Measurements from ENCODE around the gene SLC38A7. TPM values are rescaled to one million over a fixed set of nuclear protein-coding genes. Genes with fewer than 3 reads are reported as not detected.

The SLC38A7 gene
- total and polyA plus RNA-seq, 2 of the 13 experiments (the other 11 are each of a cell fraction or from before 2014, with no cell fraction given), result 13.2 to 14.1 TPM

DNA sequence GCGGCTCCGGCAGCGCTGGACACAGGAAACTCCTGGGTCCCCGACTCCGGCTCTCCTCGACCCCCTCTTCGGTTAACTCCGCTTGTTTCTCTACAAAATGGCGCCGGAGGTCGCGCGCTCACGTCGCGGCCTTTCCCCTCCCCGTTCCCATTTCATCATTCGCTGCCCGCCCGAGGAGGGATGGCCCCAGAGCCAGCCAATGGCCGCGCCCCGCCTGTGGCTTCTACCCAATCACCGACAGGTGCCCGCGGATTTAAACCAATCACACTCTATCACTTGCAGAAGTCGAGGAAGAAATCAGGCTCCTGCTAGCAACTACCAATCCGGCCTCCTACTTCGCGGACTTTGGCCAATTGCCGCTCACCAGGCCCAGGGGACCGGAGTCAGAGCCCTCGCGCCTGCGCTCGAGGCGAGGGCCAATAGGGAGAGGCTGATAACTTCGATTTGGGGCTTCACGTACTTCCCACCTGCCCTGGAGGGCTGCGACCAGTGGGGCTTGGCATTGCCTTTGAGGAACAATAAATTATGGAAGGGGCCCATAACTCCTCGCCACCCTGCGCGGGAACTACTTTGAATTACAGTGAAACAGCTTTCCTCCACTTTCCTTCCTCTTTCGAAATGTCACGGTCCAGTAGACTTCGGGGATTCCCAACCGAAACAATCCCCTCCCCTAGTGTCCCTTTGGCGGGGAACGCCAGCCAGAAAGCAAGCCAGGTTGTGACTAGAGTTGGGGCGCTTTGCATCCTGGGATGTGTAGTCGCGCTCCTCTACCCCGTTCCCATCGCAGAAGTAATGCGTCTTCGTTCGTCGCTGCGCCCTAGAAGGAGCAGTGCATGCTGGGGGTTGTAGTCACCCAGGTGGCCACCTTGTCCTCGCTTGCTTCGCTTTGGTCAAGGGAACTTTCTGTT is 54.6 kb downstream of the SLC38A7 start, which contains the start of gene CNOT1 (continued):
- TF ChIP-seq, protein P1, sequence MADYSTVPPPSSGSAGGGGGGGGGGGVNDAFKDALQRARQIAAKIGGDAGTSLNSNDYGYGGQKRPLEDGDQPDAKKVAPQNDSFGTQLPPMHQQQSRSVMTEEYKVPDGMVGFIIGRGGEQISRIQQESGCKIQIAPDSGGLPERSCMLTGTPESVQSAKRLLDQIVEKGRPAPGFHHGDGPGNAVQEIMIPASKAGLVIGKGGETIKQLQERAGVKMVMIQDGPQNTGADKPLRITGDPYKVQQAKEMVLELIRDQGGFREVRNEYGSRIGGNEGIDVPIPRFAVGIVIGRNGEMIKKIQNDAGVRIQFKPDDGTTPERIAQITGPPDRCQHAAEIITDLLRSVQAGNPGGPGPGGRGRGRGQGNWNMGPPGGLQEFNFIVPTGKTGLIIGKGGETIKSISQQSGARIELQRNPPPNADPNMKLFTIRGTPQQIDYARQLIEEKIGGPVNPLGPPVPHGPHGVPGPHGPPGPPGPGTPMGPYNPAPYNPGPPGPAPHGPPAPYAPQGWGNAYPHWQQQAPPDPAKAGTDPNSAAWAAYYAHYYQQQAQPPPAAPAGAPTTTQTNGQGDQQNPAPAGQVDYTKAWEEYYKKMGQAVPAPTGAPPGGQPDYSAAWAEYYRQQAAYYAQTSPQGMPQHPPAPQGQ (CRISPR knock-in tag; IDR thresholded peaks at IDR 0.05; ENCODE audit: borderline replicate concordance), result no peak
- TF ChIP-seq, protein P2, sequence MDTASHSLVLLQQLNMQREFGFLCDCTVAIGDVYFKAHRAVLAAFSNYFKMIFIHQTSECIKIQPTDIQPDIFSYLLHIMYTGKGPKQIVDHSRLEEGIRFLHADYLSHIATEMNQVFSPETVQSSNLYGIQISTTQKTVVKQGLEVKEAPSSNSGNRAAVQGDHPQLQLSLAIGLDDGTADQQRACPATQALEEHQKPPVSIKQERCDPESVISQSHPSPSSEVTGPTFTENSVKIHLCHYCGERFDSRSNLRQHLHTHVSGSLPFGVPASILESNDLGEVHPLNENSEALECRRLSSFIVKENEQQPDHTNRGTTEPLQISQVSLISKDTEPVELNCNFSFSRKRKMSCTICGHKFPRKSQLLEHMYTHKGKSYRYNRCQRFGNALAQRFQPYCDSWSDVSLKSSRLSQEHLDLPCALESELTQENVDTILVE (CRISPR knock-in tag; IDR thresholded peaks at IDR 0.05), result peak; percentile 75; the same call in 1 of the 2 replicates
- TF ChIP-seq ZNF775 (CRISPR knock-in tag; IDR thresholded peaks at IDR 0.05; ENCODE audit: borderline replicate concordance), result no peak
- no peak for TF ChIP-seq RFX1 (IDR thresholded peaks at IDR 0.05)
- TF ChIP-seq ZNF746 (CRISPR knock-in tag; IDR thresholded peaks at IDR 0.05), result no peak; the same call in 1 of the 2 replicates
- TF ChIP-seq SNRNP70 (IDR thresholded peaks at IDR 0.05; ENCODE audit: low read depth, low read length), result no peak
- TF ChIP-seq, protein P3, sequence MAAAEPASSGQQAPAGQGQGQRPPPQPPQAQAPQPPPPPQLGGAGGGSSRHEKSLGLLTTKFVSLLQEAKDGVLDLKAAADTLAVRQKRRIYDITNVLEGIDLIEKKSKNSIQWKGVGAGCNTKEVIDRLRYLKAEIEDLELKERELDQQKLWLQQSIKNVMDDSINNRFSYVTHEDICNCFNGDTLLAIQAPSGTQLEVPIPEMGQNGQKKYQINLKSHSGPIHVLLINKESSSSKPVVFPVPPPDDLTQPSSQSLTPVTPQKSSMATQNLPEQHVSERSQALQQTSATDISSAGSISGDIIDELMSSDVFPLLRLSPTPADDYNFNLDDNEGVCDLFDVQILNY (CRISPR knock-in tag; conservative IDR thresholded peaks at IDR 0.05), result peak; percentile 79
- TF ChIP-seq RORA (CRISPR knock-in tag; IDR thresholded peaks at IDR 0.05), result no peak
- peak; percentile 81; the same call in 1 of the 2 replicates for TF ChIP-seq ZNF224 (CRISPR knock-in tag; IDR thresholded peaks at IDR 0.05)
- 0 out of 2 replicates have a peak, but pooled peaks have one; percentile 58 for TF ChIP-seq ZMYM2 (CRISPR knock-in tag; IDR thresholded peaks at IDR 0.05)
- peak; percentile 72 for TF ChIP-seq HNF4A (CRISPR knock-in tag; IDR thresholded peaks at IDR 0.05)
- TF ChIP-seq, protein P4, sequence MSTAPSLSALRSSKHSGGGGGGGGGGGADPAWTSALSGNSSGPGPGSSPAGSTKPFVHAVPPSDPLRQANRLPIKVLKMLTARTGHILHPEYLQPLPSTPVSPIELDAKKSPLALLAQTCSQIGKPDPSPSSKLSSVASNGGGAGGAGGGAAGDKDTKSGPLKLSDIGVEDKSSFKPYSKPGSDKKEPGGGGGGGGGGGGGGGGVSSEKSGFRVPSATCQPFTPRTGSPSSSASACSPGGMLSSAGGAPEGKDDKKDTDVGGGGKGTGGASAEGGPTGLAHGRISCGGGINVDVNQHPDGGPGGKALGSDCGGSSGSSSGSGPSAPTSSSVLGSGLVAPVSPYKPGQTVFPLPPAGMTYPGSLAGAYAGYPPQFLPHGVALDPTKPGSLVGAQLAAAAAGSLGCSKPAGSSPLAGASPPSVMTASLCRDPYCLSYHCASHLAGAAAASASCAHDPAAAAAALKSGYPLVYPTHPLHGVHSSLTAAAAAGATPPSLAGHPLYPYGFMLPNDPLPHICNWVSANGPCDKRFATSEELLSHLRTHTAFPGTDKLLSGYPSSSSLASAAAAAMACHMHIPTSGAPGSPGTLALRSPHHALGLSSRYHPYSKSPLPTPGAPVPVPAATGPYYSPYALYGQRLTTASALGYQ (CRISPR knock-in tag; IDR thresholded peaks at IDR 0.05), result peak; percentile 7; the same call in 1 of the 2 replicates
- TF ChIP-seq MATR3 (CRISPR knock-in tag; IDR thresholded peaks at IDR 0.05), result no peak
- TF ChIP-seq, protein P5, sequence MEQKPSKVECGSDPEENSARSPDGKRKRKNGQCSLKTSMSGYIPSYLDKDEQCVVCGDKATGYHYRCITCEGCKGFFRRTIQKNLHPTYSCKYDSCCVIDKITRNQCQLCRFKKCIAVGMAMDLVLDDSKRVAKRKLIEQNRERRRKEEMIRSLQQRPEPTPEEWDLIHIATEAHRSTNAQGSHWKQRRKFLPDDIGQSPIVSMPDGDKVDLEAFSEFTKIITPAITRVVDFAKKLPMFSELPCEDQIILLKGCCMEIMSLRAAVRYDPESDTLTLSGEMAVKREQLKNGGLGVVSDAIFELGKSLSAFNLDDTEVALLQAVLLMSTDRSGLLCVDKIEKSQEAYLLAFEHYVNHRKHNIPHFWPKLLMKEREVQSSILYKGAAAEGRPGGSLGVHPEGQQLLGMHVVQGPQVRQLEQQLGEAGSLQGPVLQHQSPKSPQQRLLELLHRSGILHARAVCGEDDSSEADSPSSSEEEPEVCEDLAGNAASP (CRISPR knock-in tag; IDR thresholded peaks at IDR 0.05; ENCODE audit: borderline replicate concordance), result 0 out of 2 replicates have a peak, but pooled peaks have one; percentile 26
- TF ChIP-seq, protein P6, sequence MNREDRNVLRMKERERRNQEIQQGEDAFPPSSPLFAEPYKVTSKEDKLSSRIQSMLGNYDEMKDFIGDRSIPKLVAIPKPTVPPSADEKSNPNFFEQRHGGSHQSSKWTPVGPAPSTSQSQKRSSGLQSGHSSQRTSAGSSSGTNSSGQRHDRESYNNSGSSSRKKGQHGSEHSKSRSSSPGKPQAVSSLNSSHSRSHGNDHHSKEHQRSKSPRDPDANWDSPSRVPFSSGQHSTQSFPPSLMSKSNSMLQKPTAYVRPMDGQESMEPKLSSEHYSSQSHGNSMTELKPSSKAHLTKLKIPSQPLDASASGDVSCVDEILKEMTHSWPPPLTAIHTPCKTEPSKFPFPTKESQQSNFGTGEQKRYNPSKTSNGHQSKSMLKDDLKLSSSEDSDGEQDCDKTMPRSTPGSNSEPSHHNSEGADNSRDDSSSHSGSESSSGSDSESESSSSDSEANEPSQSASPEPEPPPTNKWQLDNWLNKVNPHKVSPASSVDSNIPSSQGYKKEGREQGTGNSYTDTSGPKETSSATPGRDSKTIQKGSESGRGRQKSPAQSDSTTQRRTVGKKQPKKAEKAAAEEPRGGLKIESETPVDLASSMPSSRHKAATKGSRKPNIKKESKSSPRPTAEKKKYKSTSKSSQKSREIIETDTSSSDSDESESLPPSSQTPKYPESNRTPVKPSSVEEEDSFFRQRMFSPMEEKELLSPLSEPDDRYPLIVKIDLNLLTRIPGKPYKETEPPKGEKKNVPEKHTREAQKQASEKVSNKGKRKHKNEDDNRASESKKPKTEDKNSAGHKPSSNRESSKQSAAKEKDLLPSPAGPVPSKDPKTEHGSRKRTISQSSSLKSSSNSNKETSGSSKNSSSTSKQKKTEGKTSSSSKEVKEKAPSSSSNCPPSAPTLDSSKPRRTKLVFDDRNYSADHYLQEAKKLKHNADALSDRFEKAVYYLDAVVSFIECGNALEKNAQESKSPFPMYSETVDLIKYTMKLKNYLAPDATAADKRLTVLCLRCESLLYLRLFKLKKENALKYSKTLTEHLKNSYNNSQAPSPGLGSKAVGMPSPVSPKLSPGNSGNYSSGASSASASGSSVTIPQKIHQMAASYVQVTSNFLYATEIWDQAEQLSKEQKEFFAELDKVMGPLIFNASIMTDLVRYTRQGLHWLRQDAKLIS (CRISPR knock-in tag; IDR thresholded peaks at IDR 0.05), result peak; percentile 36; the same call in 1 of the 2 replicates

Measured in HepG2 (cell line).